GM15510 (cell line): ENCODE measurements around the gene VSTM4.

Experiments
- POLR2A ChIP-seq: IDR thresholded peaks from 3 replicates; pipeline ENCODE4 v1.6.1; 2011; ENCODE audit warnings: borderline replicate concordance; ENCODE audit not compliant: insufficient read length; ENCODE audit errors: extremely low read depth

The VSTM4 gene

GRCh38 chr10:49076741-49077521, 38.4 kb downstream of the VSTM4 start:
- no peak for TF ChIP-seq POLR2A

DNA sequence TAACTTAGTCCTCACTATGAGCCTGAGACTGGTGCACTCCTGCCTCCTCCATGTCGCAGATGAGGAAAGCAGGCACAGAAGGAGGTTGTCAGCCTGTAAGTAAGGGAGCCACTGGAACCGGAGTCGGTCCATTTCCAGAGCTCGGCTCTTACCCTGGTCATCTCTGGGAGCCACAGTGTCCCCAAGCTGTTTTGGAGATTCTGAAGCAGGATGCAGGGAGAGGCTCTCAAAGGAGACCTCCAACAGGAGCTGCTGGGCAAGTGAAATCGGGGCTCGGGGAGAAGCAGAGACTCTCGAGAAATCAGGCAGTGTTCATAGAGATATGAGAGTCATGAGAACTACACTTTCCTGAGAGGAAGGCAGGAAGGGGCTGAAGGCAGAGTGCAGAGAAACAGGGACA, 39.0 kb downstream of the VSTM4 start:
- TF ChIP-seq POLR2A, result no peak

DNA sequence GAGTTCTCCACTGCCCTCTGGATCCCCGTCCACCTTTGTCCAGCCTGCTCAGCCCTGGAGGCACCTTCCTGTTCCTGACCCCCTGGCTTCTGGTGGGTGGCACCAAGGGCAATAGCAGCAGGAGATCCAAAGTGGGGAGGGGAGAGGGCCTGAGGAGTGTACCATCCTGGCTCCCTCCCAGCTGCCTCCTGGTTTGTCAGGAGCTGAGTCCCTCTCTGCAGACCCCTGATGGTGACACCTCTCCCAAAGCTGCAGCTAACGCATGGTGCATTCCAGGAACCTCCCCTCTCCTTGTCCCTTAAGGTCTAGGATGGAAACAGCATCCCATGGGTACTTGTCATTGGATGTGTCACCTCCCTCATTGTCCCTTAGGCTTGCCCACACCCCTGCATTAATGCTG, 39.6 kb downstream of the VSTM4 start:
- TF ChIP-seq POLR2A, result no peak

GRCh38 chr10:49074836-49075682, 40.3 kb downstream of the VSTM4 start:
- no peak for TF ChIP-seq POLR2A

- TF ChIP-seq POLR2A, result no peak
Observed at GRCh38 chr10:49072166-49072885, 43.0 kb downstream of the VSTM4 start.

DNA sequence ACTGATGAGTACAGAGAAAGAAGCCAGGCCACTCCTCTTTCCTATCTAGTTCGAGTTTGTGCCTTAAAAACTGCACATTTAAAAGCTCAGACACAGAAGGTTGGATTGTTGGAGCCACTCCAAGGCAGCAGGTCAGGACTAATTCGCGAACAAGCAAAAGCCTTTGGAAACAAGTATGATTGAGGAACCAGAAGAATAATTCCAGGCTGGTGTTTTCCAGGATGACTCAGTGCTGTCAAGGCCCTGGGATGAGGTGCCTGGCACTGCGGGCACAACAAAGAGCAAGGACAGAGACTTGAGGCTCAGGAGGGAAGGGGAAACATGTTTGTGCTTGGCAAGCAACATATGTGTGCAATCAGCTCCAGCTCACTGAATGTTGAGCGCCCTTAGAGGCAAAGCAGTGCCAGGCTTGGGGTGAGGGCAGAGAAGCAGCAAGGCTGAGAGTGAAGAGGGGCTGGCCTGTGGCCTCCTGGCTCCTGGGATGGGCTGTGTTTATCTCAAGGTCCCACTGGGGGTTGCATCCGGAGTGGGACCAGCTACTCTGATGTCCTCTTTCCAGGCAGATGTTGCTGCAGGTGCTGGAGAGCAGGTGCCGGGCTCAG, 44.1 kb downstream of the VSTM4 start:
- no peak for TF ChIP-seq POLR2A

DNA sequence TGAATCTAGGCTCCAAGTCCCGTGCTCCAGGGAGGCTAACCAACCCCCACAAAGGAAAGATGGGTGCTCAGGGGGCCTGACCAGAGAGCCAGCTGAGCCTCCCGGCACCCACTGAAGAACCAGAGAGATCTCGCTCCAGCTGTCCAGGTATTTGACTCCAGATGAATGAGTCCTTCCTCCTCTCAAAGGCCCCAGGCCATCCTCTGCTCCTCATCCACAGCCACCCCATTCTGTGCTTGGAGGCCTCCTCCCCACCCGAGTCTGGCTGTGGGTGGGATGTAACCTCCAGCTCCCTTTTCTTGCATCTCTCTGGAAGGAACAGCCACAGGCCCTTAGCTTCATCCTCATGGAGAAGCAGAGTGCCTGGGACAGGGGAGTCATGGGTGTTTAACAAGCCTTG, 44.6 kb downstream of the VSTM4 start:
- TF ChIP-seq POLR2A, result no peak

DNA sequence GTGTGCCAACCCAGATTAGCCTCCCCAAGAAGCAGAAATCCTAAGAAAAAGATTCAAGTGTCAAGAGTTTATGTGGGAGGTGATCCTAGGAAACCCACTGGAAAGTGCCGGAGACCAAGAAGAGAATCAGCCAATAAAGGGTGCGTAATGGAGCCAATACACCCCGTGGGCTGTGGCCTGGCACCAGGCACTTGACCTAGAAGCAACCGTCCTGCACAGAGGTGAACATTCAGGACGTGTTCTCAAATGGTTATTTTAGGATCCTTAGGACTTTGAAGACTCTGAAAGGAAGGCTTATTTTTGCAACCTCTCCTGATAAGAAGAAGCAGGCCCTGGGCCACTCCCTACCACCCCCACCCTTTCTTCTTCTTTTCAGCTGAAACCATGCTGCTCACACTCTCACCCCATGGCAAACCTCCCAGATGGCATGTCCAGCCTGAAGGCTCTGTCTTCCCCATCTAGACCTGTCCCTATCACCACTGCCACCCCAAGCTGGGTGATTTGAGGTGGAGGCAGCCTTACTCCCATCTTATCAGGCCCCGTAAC, 46.6 kb downstream of the VSTM4 start:
- TF ChIP-seq POLR2A, result no peak

- TF ChIP-seq POLR2A, result no peak
Observed at GRCh38 chr10:49068209-49068608, 47.1 kb downstream of the VSTM4 start.

- TF ChIP-seq POLR2A, result no peak
Observed at GRCh38 chr10:49066944-49067730, 48.2 kb downstream of the VSTM4 start.

DNA sequence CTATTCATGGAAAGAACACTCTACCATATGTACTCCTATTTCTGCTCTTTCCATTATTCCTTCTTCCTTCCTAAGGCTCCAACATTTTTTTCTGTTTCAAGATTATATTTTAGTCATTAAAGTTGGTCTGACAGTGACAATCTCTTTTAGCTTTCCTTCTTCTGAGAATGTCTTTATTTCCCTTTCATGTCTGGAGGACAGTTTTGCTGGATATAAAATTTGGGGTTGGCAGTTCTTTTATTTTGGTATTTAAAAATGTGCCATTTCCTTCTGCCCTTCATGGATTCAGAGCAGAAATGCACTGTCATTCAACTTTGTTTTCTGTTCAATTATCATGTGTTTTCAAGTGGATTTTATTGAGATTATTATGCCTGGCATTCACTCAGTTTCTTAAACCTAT, 53.1 kb downstream of the VSTM4 start:
- no peak for TF ChIP-seq POLR2A

DNA sequence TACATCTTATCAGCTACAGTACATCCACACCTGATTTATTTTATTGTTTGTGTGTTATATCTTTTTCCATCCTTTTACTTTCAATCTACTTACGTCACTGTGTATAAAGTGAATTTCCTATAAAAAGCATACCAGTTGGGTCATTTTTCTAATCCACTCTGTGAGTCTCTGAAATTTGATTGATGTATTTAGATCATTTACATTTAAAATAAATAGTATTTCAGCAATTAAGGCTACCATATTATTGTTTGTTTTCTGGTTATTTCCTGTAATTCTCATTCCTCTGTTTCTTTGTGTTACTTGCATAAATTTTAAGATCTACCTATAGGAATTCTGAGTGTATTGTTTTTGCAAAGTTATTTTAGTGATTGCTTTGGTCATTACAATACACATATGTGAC, 53.7 kb downstream of the VSTM4 start:
- no peak for TF ChIP-seq POLR2A

DNA sequence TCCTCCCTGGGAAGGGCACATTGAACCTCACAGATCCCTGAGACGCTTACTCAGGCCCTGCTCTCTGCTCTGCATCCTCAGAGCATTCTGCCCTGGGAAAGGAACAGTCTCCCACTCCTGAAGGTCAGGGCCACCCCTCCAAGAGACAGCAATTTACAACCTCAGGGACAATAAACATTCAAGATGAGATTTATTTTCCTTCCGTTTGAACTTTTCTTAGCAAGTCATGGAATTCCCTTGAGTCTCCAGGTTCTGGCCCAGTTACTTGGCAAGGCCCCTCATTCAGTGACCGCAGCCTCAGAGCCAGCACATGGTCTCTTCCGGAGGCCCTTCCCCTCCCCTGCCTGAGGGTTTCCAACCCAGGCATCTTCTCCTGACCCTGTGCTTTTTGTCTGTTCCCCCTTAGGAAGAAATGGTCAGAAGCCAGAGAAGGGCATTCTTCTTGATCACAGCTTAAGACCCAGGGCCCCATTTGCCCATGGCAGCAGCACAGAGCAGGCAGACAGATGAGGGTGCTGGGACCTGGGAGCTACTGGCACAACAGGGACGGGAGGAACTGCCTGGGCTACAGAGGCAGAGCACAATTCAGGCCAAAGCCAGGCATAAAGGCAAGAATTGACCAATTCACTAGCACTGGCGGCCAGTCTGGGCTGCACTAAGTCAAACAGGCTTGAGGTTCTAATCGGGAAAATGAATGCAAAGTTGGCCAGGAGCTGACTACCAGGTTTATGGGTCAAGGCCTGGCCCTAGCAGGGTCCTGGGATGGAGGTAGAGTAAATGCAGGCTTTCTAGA, 56.7 kb downstream of the VSTM4 start:
- TF ChIP-seq POLR2A, result no peak
